Liver (tissue), 3 donors: ENCODE measurements around the gene MINDY1.

Source experiments
- ATF3 ChIP-seq: IDR thresholded peaks from 2 replicates; pipeline ENCODE4 v1.6.1; 2016; ENCODE audit warnings: antibody characterized with exemption
- CTCF ChIP-seq: fragments of 150-350 bp; IDR thresholded peaks from 2 replicates; pipeline ENCODE4 v1.5.1; 2017; ENCODE audit warnings: improper control_type of control experiment, low read depth, low read length; ENCODE audit not compliant: missing input control
- FOXA1 ChIP-seq: IDR thresholded peaks from 2 replicates; pipeline ENCODE4 v1.6.1; 2016; ENCODE audit warnings: antibody characterized with exemption
- GABPA ChIP-seq, 2 donors: IDR thresholded peaks in 1 of 2; conservative IDR thresholded peaks in 1 of 2; 2 replicates each; pipeline ENCODE4 v1.6.1; 2016; ENCODE audit warnings: antibody characterized with exemption in 2 of 2, mild to moderate bottlenecking in 1 of 2, moderate library complexity in 1 of 2
- HNF4A ChIP-seq, 2 donors: conservative IDR thresholded peaks; 2 replicates each; pipeline ENCODE4 v1.6.1; 2016; ENCODE audit warnings: antibody characterized with exemption in 2 of 2, mild to moderate bottlenecking in 2 of 2
- MAX ChIP-seq: IDR thresholded peaks from 2 replicates; pipeline ENCODE4 v1.6.1; 2016; ENCODE audit warnings: antibody characterized with exemption
- NR2F2 ChIP-seq: IDR thresholded peaks from 2 replicates; pipeline ENCODE4 v1.6.1; 2016; ENCODE audit warnings: antibody characterized with exemption
- RAD21 ChIP-seq, 2 donors: IDR thresholded peaks; 2 replicates each; pipeline ENCODE4 v1.6.1; 2016; ENCODE audit warnings: antibody characterized with exemption in 2 of 2, mild to moderate bottlenecking in 2 of 2
- REST ChIP-seq: IDR thresholded peaks from 2 replicates; pipeline ENCODE4 v1.6.1; 2016; ENCODE audit warnings: antibody characterized with exemption, mild to moderate bottlenecking
- SP1 ChIP-seq: IDR thresholded peaks from 2 replicates; pipeline ENCODE4 v1.6.1; 2018; ENCODE audit warnings: antibody characterized with exemption, mild to moderate bottlenecking
- TAF1 ChIP-seq: conservative IDR thresholded peaks from 2 replicates; pipeline ENCODE4 v1.6.1; 2016; ENCODE audit warnings: antibody characterized with exemption, mild to moderate bottlenecking
- ZBTB33 ChIP-seq: IDR thresholded peaks from 2 replicates; pipeline ENCODE4 v1.6.1; 2016; ENCODE audit warnings: antibody characterized with exemption
- donor health status: healthy.
- donor health status: healthy.

- TF ChIP-seq GABPA (IDR thresholded peaks at IDR 0.05 in 1 of 2, conservative IDR thresholded peaks at IDR 0.05 in 1 of 2) (no peak), REST (no peak), CTCF (no peak), ZBTB33 (no peak), NR2F2 (no peak), SP1 (no peak), TAF1 (no peak), ATF3 (no peak), HNF4A (conservative IDR thresholded peaks at IDR 0.05) (no peak), RAD21 (IDR thresholded peaks at IDR 0.05) (no peak), MAX (no peak), FOXA1 (no peak)
Measured at GRCh38 chr1:150973836-150974579, 32.7 kb downstream of the MINDY1 start.
